ENCODE results near the gene HIPK3.
"Not testable (repeated sequence)": the region's sequence is repeated elsewhere in the genome, so short reads cannot be mapped to it uniquely, and the experiment has no call there.

The HIPK3 gene

GRCh38 chr11:33259869-33260268 lies 2.7 kb downstream of the HIPK3 start:
- DNase-seq = no peak

GRCh38 chr11:33261350-33261749 lies 4.2 kb downstream of the HIPK3 start:
- DNase-seq = not testable (repeated sequence)

GRCh38 chr11:33262011-33262645 lies 4.9 kb downstream of the HIPK3 start:
- DNase-seq = peak in 1 of 2 donors; percentile 15

- peak in 1 of 2 donors; percentile 10 for DNase-seq
Observed at GRCh38 chr11:33263549-33263948, 6.4 kb downstream of the HIPK3 start.

GRCh38 chr11:33264926-33265325 lies 7.7 kb downstream of the HIPK3 start:
- DNase-seq = no peak

GRCh38 chr11:33266393-33267215 lies 9.4 kb downstream of the HIPK3 start:
- no peak for DNase-seq

- no peak for DNase-seq
Observed at GRCh38 chr11:33268945-33269540, 11.9 kb downstream of the HIPK3 start.

- no peak for DNase-seq
Observed at GRCh38 chr11:33269822-33270221, 12.6 kb downstream of the HIPK3 start.

GRCh38 chr11:33271059-33271458 lies 13.9 kb downstream of the HIPK3 start:
- DNase-seq = no peak

GRCh38 chr11:33272338-33273107 lies 15.3 kb downstream of the HIPK3 start:
- DNase-seq = no peak

GRCh38 chr11:33273656-33274055 lies 16.5 kb downstream of the HIPK3 start:
- DNase-seq = no peak

- DNase-seq = no peak
Observed at GRCh38 chr11:33280411-33280810, 23.2 kb downstream of the HIPK3 start.

GRCh38 chr11:33281758-33282157 lies 24.6 kb downstream of the HIPK3 start:
- no peak for DNase-seq

- no peak for DNase-seq
Observed at GRCh38 chr11:33284818-33285217, 27.6 kb downstream of the HIPK3 start.

- no peak for DNase-seq
Observed at GRCh38 chr11:33290319-33290718, 33.1 kb downstream of the HIPK3 start.

GRCh38 chr11:33291004-33291777 lies 34.0 kb downstream of the HIPK3 start:
- DNase-seq = no peak

GRCh38 chr11:33292311-33292710 lies 35.1 kb downstream of the HIPK3 start:
- no peak for DNase-seq

GRCh38 chr11:33294224-33294623 lies 37.0 kb downstream of the HIPK3 start:
- DNase-seq = no peak

- no peak for DNase-seq
Observed at GRCh38 chr11:33294797-33295196, 37.6 kb downstream of the HIPK3 start.

GRCh38 chr11:33296695-33297094 lies 39.5 kb downstream of the HIPK3 start:
- no peak for DNase-seq

- no peak for DNase-seq
Observed at GRCh38 chr11:33303541-33303940, 46.4 kb downstream of the HIPK3 start.

- not testable (repeated sequence) for DNase-seq
Observed at GRCh38 chr11:33306821-33307220, 49.6 kb downstream of the HIPK3 start.

All from bone marrow (tissue), 2 donors.